BLaER1 (cell line): Measurements from ENCODE around the gene TNIK.

Experiments used
- H3K27ac ChIP-seq: shearing (Covaris generic); formaldehyde crosslinking; 2 replicates; pipeline ENCODE4 v1.8.1; 2022
- H3K27me3 ChIP-seq: shearing (Covaris generic); formaldehyde crosslinking; 2 replicates; pipeline ENCODE4 v1.8.1; 2022
- H3K36me3 ChIP-seq: shearing (Covaris generic); formaldehyde crosslinking; 2 replicates; pipeline ENCODE4 v1.8.1; 2022
- H3K4me1 ChIP-seq: shearing (Covaris generic); formaldehyde crosslinking; 2 replicates; pipeline ENCODE4 v1.8.1; 2022
- H3K4me2 ChIP-seq: shearing (Covaris generic); formaldehyde crosslinking; 2 replicates; pipeline ENCODE4 v1.8.1; 2022
- H3K4me3 ChIP-seq: shearing (Covaris generic); formaldehyde crosslinking; 2 replicates; pipeline ENCODE4 v1.8.1; 2022
- H3K9ac ChIP-seq: shearing (Covaris generic); formaldehyde crosslinking; 2 replicates; pipeline ENCODE4 v1.8.1; 2022
- H3K9me3 ChIP-seq: shearing (Covaris generic); formaldehyde crosslinking; 2 replicates; pipeline ENCODE4 v1.8.1; 2022
- H4K20me1 ChIP-seq: shearing (Covaris generic); formaldehyde crosslinking; 2 replicates; pipeline ENCODE4 v1.8.1; 2022
- Cebpa-rat ChIP-seq: shearing (Covaris generic); IDR thresholded peaks from 2 replicates; pipeline ENCODE4 v1.8.1; 2022

The TNIK gene

GRCh38 chr3:171357721-171358120 lies 102.5 kb downstream of the TNIK start:
- Histone ChIP-seq H3K4me1 (no peaks in the 10 kb centered on the region), H3K4me3 (no peak overlapping the region), H3K27me3 (no peaks in the 10 kb centered on the region), H3K9ac (no peak overlapping the region), H3K4me2 (no peak overlapping the region), H4K20me1 (no peaks in the 10 kb centered on the region), H3K36me3 (no peaks in the 10 kb centered on the region), H3K27ac (no peak overlapping the region), H3K9me3 (no peaks in the 10 kb centered on the region)
- no peak for TF ChIP-seq Cebpa-rat

DNA sequence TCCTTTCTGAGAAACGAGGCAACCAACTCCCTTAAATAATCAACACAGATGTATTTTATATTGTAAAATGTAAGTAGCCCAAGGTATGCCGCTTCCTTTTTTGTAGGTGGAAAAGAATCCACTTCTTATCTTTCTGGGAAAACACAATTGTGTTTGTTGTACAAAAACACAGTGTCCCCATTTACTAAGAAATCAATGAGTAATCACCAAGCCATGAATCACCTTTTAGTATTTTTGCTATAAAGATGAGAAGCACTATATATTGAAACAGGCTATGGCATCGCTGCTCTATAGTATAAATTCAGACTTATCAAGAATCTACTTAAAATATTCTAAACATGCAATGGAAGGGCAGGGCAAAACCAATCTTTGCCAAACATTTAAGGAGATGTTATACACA lies 104.0 kb downstream of the TNIK start:
- H3K9ac ChIP-seq = no peak overlapping the region
- H3K27me3 ChIP-seq = no peaks in the 10 kb centered on the region
- H3K36me3 ChIP-seq = no peaks in the 10 kb centered on the region
- no peak overlapping the region for H3K4me2 ChIP-seq
- H3K9me3 ChIP-seq = no peaks in the 10 kb centered on the region
- H3K27ac ChIP-seq = no peak overlapping the region
- no peak for TF ChIP-seq Cebpa-rat
- no peaks in the 10 kb centered on the region for H4K20me1 ChIP-seq
- no peak overlapping the region for H3K4me3 ChIP-seq
- no peaks in the 10 kb centered on the region for H3K4me1 ChIP-seq

GRCh38 chr3:171354706-171355582 lies 105.3 kb downstream of the TNIK start:
- no peaks in the 10 kb centered on the region for H3K4me1 ChIP-seq
- no peak for TF ChIP-seq Cebpa-rat

DNA sequence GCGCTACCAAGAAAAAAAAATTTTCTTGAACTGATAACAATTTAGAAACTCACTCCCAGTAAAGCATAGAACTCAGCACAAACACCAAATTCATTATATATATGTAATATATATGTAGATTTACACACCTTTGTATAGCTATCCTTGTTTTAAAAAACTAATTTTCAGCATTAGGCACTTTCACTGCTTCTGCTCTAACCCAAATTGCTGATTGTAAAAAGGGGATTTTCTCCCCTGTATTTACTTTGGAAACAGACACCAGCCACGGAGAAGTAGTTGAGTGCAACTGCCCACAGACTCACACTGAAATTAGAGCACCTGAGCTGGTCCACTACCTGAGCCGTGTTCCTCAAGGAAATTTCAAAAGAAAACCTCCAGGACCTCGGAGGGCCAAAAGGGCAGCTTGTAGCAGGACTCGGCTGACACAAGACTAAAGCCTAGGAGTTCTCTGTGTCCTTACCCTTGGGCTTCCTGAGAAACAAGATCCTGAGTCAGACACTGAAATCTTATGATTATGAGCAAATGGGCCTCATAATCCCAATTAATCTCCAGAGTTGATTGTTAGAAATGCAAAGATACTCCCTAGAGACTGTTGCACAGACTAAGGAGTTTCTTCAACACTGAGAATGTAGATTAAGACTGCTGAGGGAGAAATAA lies 106.0 kb downstream of the TNIK start:
- no peaks in the 10 kb centered on the region for H3K9me3 ChIP-seq
- H3K9ac ChIP-seq = no peak overlapping the region
- no peak overlapping the region for H3K4me2 ChIP-seq
- H3K27me3 ChIP-seq = no peaks in the 10 kb centered on the region
- no peak overlapping the region for H3K27ac ChIP-seq
- H3K4me3 ChIP-seq = no peak overlapping the region
- TF ChIP-seq Cebpa-rat = no peak
- H4K20me1 ChIP-seq = no peaks in the 10 kb centered on the region
- no peaks in the 10 kb centered on the region for H3K36me3 ChIP-seq
- H3K4me1 ChIP-seq = no peaks in the 10 kb centered on the region

More at GRCh38 chr3:171354706-171355582, 105.3 kb downstream of the TNIK start:
- no peak overlapping the region for H3K9ac ChIP-seq
- no peak overlapping the region for H3K27ac ChIP-seq
- H3K27me3 ChIP-seq = no peaks in the 10 kb centered on the region
- no peak overlapping the region for H3K4me3 ChIP-seq
- no peaks in the 10 kb centered on the region for H4K20me1 ChIP-seq
- no peaks in the 10 kb centered on the region for H3K9me3 ChIP-seq
- no peaks in the 10 kb centered on the region for H3K36me3 ChIP-seq
- H3K4me2 ChIP-seq = no peak overlapping the region

GRCh38 chr3:171353423-171353822 lies 106.8 kb downstream of the TNIK start:
- H3K27me3 ChIP-seq = no peaks in the 10 kb centered on the region
- no peaks in the 10 kb centered on the region for H4K20me1 ChIP-seq
- TF ChIP-seq Cebpa-rat = no peak
- no peak overlapping the region for H3K9ac ChIP-seq
- no peaks in the 10 kb centered on the region for H3K9me3 ChIP-seq
- no peak overlapping the region for H3K4me3 ChIP-seq
- no peak overlapping the region for H3K27ac ChIP-seq
- no peaks in the 10 kb centered on the region for H3K36me3 ChIP-seq
- no peak overlapping the region for H3K4me2 ChIP-seq
- no peaks in the 10 kb centered on the region for H3K4me1 ChIP-seq

- peaks cover 8% of the 10 kb centered on the region for H3K4me1 ChIP-seq
Measured at GRCh38 chr3:171352387-171352935, 107.7 kb downstream of the TNIK start.

GRCh38 chr3:171351676-171352075 lies 108.5 kb downstream of the TNIK start:
- no peaks in the 10 kb centered on the region for H3K36me3 ChIP-seq
- H3K27me3 ChIP-seq = no peaks in the 10 kb centered on the region
- peaks cover 12% of the 10 kb centered on the region for H3K4me1 ChIP-seq
- TF ChIP-seq Cebpa-rat = no peak
- no peak overlapping the region for H3K4me2 ChIP-seq
- no peak overlapping the region for H3K4me3 ChIP-seq
- H3K9ac ChIP-seq = no peak overlapping the region
- no peak overlapping the region for H3K27ac ChIP-seq
- H3K9me3 ChIP-seq = no peaks in the 10 kb centered on the region
- no peaks in the 10 kb centered on the region for H4K20me1 ChIP-seq

More at GRCh38 chr3:171352387-171352935, 107.7 kb downstream of the TNIK start:
- Histone ChIP-seq H3K9me3 (no peaks in the 10 kb centered on the region), H3K9ac (no peak overlapping the region), H3K36me3 (no peaks in the 10 kb centered on the region), H4K20me1 (no peaks in the 10 kb centered on the region), H3K4me2 (no peak overlapping the region), H3K4me3 (no peak overlapping the region), H3K27me3 (no peaks in the 10 kb centered on the region), H3K27ac (no peak overlapping the region)
- no peak for TF ChIP-seq Cebpa-rat

DNA sequence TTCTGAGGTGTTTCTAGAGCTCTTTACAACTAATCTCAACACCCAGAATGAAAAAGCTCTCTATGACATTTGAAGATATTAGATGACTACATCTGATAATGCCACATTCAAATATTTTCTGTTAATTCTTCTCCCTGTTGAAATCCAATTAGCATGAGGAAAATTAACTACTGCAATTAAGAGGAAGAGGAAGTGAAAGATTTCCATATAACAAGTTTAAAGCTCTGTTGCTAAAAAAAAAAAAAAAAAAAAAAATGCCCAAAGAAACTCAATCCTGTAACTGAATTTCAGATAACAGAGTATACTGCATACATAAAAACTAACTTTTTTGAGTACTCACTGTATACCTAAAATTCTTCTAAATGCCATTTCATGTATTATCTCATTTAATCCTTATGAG lies 109.8 kb downstream of the TNIK start:
- H3K9ac ChIP-seq = no peak overlapping the region
- no peaks in the 10 kb centered on the region for H3K9me3 ChIP-seq
- no peak for TF ChIP-seq Cebpa-rat
- H3K36me3 ChIP-seq = no peaks in the 10 kb centered on the region
- no peaks in the 10 kb centered on the region for H4K20me1 ChIP-seq
- H3K4me1 ChIP-seq = peaks cover 12% of the 10 kb centered on the region
- no peaks in the 10 kb centered on the region for H3K27me3 ChIP-seq
- no peak overlapping the region for H3K4me3 ChIP-seq
- H3K27ac ChIP-seq = no peak overlapping the region
- no peak overlapping the region for H3K4me2 ChIP-seq

DNA sequence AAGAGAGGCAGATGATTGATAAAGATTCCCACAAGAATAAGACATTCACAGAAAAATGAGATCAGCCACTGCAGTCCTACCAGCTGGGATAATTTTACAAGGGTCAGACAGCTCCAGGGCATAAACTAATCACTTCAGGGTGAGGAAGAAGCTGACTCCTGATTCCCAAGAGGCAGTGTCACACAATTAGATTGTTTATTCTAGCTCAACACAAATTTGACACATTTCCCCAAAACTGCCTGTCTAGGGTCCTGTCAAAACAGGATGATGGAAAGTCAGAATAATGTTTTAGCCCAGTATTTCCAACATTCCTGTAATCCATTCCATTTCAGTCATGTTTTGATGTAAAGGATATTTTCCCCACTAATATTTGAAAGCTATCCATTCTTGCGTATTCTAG lies 110.8 kb downstream of the TNIK start:
- H3K36me3 ChIP-seq = no peaks in the 10 kb centered on the region
- H3K4me1 ChIP-seq = peaks cover 12% of the 10 kb centered on the region
- no peaks in the 10 kb centered on the region for H3K9me3 ChIP-seq
- no peaks in the 10 kb centered on the region for H4K20me1 ChIP-seq
- H3K27ac ChIP-seq = no peak overlapping the region
- H3K4me3 ChIP-seq = no peak overlapping the region
- no peak overlapping the region for H3K9ac ChIP-seq
- TF ChIP-seq Cebpa-rat = no peak
- no peak overlapping the region for H3K4me2 ChIP-seq
- no peaks in the 10 kb centered on the region for H3K27me3 ChIP-seq

- no peaks in the 10 kb centered on the region for H4K20me1 ChIP-seq
Measured at GRCh38 chr3:171348121-171348520, 112.1 kb downstream of the TNIK start.

More at GRCh38 chr3:171348121-171348520, 112.1 kb downstream of the TNIK start:
- no peaks in the 10 kb centered on the region for H3K36me3 ChIP-seq
- H3K27ac ChIP-seq = no peak overlapping the region
- H3K4me2 ChIP-seq = no peak overlapping the region
- no peaks in the 10 kb centered on the region for H3K9me3 ChIP-seq
- H3K4me1 ChIP-seq = peaks cover 12% of the 10 kb centered on the region
- H3K27me3 ChIP-seq = no peaks in the 10 kb centered on the region
- no peak for TF ChIP-seq Cebpa-rat
- H3K9ac ChIP-seq = no peak overlapping the region
- no peak overlapping the region for H3K4me3 ChIP-seq
